Mucosa of descending colon (tissue), 3 donors: Measurements from ENCODE around the gene BCAR3. TPM values are rescaled to one million over a fixed set of nuclear protein-coding genes. Genes with fewer than 3 reads are reported as not detected.
"Not testable (repeated sequence)": the region's sequence is repeated elsewhere in the genome, so short reads cannot be mapped to it uniquely, and the experiment has no call there.

Experiments used
- ATAC-seq: fragments of 200-7000 bp; cut with Tn5 transposase; one replicate; pipeline ENCODE4 v1.9.1; 2020; ENCODE audit warnings: mild to moderate bottlenecking, moderate library complexity
- DNase-seq, 3 donors: peaks; one replicate each; pipeline ENCODE4 v3.0.0-alpha.2; 2020
- H3K36me3 ChIP-seq: fragments of 200-600 bp; one replicate; pipeline ENCODE4 v1.8.0; 2021; ENCODE audit warnings: low read depth, mild to moderate bottlenecking
- H3K4me1 ChIP-seq: fragments of 200-600 bp; one replicate; pipeline ENCODE4 v1.8.0; 2021; ENCODE audit warnings: low read depth, mild to moderate bottlenecking
- H3K4me3 ChIP-seq: fragments of 200-600 bp; one replicate; pipeline ENCODE4 v1.8.0; 2021; ENCODE audit warnings: mild to moderate bottlenecking
- H3K9me3 ChIP-seq: fragments of 200-600 bp; one replicate; pipeline ENCODE4 v1.8.0; 2021; ENCODE audit warnings: mild to moderate bottlenecking
- intact Hi-C, 2 donors: fragments of 100-400 bp; cut with DNase I in 1 of 2; cut with micrococcal nuclease in 1 of 2; formaldehyde crosslinking; loops; one replicate each; pipeline versions ENCODE4 v1.11.0 to v1.11.1; 2022; cut with DNase I, micrococcal nuclease
- total RNA-seq, 3 donors: library from RNA; stranded (reverse); fragmentation: NEBNext Ultra II Directional in 2 of 3; extraction: Animal tissue kit (Norgen Biotek cat#: 25700) in 2 of 3; gene quantifications; one replicate each; pipeline versions ENCODE4 v1.2.1 to v1.2.4, GENCODE V29; 2021 to 2023
- TF ChIP-seq, protein P1 (sequence below): fragments of 200-600 bp; IDR thresholded peaks from one replicate; pipeline ENCODE4 v1.8.0; 2022; ENCODE audit warnings: antibody characterized with exemption, mild to moderate bottlenecking
- donor health status: DM: no; HTN: no; CAD: no; lungs with moderate emphysema.
- donor health status: DM: no; HTN: no; CAD: no.
- donor health status: DM: no; HTN: yes; CAD: no.

BCAR3 gene
- total RNA-seq, 3 donors from 2014 or later: 37.2 to 73.7 (median 54.3) TPM

GRCh38 chr1:93658188-93658587 lies 23.4 kb downstream of the BCAR3 start:
- Histone ChIP-seq H3K4me1 (no peaks in the 10 kb centered on the region), H3K36me3 (no peaks in the 10 kb centered on the region), H3K4me3 (no peak overlapping the region), H3K9me3 (no peaks in the 10 kb centered on the region)
- ATAC-seq (no peak), DNase-seq (no peak)
- TF ChIP-seq, protein P1, sequence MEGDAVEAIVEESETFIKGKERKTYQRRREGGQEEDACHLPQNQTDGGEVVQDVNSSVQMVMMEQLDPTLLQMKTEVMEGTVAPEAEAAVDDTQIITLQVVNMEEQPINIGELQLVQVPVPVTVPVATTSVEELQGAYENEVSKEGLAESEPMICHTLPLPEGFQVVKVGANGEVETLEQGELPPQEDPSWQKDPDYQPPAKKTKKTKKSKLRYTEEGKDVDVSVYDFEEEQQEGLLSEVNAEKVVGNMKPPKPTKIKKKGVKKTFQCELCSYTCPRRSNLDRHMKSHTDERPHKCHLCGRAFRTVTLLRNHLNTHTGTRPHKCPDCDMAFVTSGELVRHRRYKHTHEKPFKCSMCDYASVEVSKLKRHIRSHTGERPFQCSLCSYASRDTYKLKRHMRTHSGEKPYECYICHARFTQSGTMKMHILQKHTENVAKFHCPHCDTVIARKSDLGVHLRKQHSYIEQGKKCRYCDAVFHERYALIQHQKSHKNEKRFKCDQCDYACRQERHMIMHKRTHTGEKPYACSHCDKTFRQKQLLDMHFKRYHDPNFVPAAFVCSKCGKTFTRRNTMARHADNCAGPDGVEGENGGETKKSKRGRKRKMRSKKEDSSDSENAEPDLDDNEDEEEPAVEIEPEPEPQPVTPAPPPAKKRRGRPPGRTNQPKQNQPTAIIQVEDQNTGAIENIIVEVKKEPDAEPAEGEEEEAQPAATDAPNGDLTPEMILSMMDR: no peak
- intact Hi-C loops: no loop called here

DNA sequence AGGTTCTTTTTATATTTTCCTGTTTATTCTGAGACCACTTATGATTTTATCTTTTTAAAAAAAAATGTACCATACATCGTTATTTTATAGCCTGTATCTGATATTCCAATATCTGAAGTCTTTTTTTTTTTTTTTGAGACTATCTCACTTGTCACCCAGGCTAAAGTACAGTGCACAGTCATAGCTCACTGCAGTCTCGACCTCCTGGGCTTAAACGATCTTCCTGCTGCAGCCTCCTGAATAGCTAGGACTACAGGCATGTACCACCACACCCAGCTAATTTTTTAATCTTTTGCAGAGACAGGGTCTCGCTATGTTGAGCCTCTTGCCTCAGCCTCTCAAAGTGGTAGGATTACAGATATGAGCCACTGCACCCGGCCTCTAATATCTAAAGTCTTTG lies 25.1 kb downstream of the BCAR3 start:
- no peak for ATAC-seq
- intact Hi-C loops: no loop called here
- Histone ChIP-seq H3K9me3 (no peaks in the 10 kb centered on the region), H3K36me3 (no peaks in the 10 kb centered on the region), H3K4me3 (no peak overlapping the region), H3K4me1 (no peaks in the 10 kb centered on the region)
- TF ChIP-seq, protein P1: no peak
- no peak for DNase-seq

DNA sequence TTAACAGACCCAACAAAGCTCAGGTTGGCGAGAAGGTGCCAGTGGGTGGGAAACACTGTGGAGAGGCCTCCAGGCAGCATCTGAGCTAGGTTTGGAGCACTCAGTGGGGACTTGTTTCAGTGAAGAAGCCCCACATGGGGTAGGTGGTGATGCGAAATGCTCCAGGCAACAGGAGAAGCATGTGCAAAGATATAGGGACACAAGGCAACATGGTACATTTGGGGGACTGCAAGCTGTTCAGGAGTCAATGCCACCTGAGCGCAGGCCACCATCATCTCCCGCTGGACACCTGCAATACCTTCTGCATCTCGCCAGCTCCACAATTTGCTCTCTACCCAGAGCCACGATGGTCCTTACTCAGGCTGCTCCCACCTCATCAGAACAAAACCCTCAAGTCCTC lies 28.0 kb downstream of the BCAR3 start:
- no peak overlapping the region for H3K4me3 ChIP-seq
- intact Hi-C loops: no loop called here
- no peak for DNase-seq
- no peaks in the 10 kb centered on the region for H3K36me3 ChIP-seq
- no peak for ATAC-seq
- H3K4me1 ChIP-seq: no peaks in the 10 kb centered on the region
- H3K9me3 ChIP-seq: no peaks in the 10 kb centered on the region
- TF ChIP-seq, protein P1: no peak

- DNase-seq: no peak
- TF ChIP-seq, protein P1: no peak
- H3K4me1 ChIP-seq: no peaks in the 10 kb centered on the region
- intact Hi-C loops: no loop called here
- H3K9me3 ChIP-seq: no peaks in the 10 kb centered on the region
- H3K4me3 ChIP-seq: no peak overlapping the region
- no peak for ATAC-seq
- H3K36me3 ChIP-seq: no peaks in the 10 kb centered on the region
Observed at GRCh38 chr1:93652323-93652949, 29.2 kb downstream of the BCAR3 start.

DNA sequence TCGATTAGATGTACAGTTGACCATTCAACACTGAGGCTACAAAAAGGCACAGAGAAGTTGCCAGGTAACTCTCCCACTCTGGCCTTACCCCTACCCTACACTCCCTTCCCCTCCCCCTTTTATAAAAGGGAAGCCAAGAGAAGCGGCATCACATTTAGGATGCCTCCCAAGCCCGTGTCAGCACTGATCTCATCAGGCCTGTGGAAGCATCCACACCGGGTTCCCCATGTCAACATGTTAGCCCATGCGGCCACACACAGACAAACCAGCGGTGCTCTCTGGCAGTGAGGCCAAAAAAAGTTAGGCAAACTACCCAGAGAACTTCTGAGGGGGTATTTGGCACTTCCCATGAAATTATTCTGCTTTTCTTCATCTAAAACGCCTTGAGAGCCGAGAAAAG lies 29.9 kb downstream of the BCAR3 start:
- intact Hi-C loops: no loop called here
- Histone ChIP-seq H3K9me3 (no peaks in the 10 kb centered on the region), H3K4me1 (no peaks in the 10 kb centered on the region), H3K4me3 (no peak overlapping the region), H3K36me3 (no peaks in the 10 kb centered on the region)
- TF ChIP-seq, protein P1: no peak
- DNase-seq (no peak), ATAC-seq (no peak)

GRCh38 chr1:93650159-93650558 lies 31.5 kb downstream of the BCAR3 start:
- ATAC-seq, H3K9me3 ChIP-seq, H3K4me3 ChIP-seq, intact Hi-C loops, H3K4me1 ChIP-seq, H3K36me3 ChIP-seq, DNase-seq: not testable (repeated sequence)
